Nucleus accumbens (tissue), 56 donors: ENCODE measurements around the gene TCIRG1.

Experiments used
- DNase-seq, 56 donors: peaks; one replicate each; lab custom pipeline; 2025; lab: John Stamatoyannopoulos, UW

Gene TCIRG1

DNA sequence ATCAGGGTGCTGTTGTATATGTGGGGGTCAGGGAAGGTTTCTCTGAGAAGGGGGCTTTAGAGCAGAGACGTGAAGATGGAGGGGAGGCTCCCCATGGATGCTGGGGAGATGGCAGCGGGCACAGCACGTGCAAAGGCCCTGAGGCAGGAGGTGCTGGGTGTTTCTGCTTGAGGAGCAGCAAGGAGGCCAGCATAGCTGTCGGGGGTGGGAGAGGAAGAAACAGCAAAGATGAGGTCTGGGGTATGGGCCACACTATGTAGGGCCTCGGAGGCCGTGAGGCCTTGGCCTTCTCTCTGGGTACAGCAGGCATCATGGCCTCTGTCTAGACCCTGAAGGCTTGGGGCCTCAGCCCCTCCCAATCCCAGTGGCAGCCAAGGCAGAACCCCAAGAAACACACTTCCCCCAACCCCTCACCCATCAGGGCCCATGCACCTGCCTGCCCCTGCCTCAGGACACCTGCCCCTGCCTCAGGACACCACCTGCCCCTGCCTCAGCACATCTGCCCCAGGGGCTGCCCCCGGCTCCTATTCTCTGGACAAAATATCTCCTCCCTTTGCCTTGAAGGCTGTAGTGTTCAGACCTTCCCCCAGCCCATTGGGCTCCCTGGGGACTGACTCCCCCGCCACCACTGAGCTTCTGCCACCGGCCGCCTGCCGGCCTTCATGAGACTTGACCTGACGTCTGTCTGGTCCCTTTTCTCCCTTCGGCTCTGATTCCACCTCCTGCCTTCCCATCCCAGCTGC, 22.5 kb upstream of the TCIRG1 start:
- DNase-seq = no peak

- DNase-seq = peak in 14 of 56 donors; percentile 9 to 50 (median 24)
Measured at GRCh38 chr11:68016904-68017817, 21.7 kb upstream of the TCIRG1 start.

DNA sequence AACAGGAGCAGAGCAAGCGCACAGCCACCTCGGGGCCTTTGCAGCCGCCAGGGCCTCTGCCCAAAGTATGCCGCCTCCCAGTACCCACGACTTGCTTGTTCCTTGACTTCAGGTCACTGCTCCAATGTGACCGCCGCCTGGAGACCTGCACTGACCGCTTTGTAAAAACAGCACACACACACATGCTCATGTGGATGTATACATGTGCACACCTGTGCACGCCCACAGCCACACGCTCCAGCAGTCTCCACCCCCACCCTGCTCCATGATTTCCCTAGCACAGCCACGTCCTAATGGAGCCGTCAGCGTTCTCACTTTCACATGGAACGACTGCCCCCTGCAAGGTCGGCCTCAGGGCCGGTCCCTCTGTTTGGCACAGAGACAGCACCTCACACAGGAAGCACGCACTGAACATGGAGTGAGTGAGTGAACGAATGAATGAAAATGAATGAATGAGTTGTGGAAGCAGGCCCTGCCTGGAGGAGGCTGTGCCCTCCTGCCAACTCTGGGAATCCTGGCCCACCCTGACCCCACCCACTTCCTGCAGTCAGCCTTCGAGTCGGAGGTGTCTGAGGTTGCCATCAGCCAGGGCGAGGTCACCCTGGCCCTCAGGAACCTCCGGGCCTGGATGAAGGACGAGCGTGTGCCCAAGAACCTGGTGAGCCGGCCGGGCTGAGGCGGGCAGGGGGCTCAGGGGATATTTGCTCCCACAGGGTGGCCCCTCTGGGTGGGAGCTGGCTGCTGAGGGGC, 20.7 kb upstream of the TCIRG1 start:
- no peak for DNase-seq

GRCh38 chr11:68018730-68019190, 20.1 kb upstream of the TCIRG1 start:
- no peak for DNase-seq

DNA sequence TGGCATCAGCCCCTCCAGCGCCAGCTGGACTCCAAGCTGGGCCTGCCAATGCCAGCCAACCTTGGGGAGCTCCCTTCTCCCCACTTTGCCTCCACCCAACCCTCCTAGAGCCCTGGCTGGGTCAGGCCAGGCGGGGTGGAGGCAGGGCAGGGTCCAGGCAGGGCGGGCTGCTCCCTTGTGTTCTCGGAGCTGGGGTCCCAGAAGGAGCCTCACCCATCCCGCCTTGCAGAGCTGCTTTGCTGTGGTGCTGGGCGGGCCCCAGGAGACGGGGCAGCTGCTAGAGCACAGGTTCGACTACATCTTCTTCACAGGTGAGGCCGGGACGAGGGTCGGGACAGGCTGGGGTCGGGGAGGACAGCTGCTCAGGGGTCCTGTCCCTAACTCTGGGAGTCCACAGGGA, 19.3 kb upstream of the TCIRG1 start:
- no peak for DNase-seq

GRCh38 chr11:68020575-68020974, 18.2 kb upstream of the TCIRG1 start:
- peak in 2 of 56 donors; percentile 14 to 23 for DNase-seq

DNA sequence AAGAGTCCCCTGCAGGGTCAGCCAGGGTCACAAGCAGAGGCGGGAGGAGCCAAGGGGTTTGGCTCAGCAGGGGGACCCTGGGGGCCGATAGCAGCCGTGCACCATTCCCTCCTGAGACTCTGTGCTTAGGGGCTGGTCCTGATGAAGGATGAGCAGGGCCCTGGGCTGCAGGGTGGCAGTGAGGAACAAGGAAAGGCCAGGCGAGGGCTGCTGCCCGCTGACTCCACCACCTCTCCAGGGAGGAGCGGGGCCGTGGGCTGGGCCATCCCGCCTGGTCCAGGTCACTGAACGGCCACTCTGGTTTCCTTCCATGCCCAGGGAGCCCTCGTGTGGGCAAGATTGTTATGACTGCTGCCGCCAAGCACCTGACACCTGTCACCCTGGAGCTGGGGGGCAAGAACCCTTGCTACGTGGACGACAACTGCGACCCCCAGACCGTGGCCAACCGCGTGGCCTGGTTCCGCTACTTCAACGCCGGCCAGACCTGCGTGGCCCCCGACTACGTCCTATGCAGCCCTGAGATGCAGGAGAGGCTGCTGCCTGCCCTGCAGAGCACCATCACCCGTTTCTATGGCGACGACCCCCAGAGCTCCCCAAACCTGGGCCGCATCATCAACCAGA, 17.5 kb upstream of the TCIRG1 start:
- DNase-seq = peak in 3 of 56 donors; percentile 12 to 36 (median 15)

GRCh38 chr11:68022531-68022930, 16.3 kb upstream of the TCIRG1 start:
- no peak for DNase-seq

- no peak for DNase-seq
Measured at GRCh38 chr11:68024508-68024907, 14.3 kb upstream of the TCIRG1 start.

- DNase-seq = no peak
Measured at GRCh38 chr11:68025047-68025446, 13.8 kb upstream of the TCIRG1 start.

- no peak for DNase-seq
Measured at GRCh38 chr11:68026391-68027105, 12.3 kb upstream of the TCIRG1 start.

DNA sequence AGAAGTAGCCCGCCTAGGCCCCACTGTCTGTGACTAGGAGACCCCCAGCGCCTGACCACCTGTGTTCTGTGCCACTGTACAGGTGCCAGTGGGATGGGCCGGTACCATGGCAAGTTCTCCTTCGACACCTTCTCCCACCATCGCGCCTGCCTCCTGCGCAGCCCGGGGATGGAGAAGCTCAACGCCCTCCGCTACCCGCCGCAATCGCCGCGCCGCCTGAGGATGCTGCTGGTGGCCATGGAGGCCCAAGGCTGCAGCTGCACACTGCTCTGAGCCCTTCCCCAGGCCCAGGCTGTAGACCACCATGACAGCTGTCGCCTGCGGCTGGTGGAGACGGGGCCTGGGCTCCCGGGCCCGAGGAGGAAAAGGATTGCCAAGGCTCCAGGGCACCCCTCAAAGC, 11.2 kb upstream of the TCIRG1 start:
- no peak for DNase-seq

DNA sequence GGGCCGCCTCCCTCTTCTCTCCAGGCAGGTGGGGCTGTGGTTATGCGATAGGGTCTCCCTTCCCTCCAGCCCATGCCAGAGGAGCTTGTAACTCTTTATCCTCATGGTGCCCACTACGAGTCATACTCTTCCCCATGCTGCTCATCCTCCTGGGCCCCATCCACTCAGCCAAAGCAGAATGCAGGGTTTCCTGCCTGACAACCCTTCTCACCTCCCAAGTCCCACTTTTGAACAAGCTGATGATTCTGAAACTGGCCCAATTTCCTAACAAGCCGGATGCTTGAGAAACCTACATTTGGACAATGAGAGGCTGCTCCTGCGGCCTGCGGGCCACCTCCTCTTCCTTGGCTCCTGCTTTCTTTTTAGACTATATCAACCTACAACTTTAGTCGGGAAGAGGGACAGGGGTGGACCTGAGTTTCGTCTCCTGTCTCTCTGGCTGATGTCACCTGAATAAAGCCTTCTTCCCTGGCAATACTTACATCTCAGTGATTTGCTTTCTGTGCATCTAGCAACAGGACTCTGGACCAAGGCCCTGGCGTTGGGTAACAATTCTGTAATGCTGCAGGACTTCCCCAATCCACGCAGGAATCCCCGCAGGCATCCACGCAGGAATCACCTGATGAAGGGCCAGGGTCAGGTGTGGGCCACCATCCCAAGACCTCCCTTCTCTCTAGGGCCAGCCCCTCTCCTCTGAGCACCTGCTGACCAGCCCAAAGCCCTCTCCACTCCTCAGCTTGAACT, 9.9 kb upstream of the TCIRG1 start:
- DNase-seq = no peak

DNA sequence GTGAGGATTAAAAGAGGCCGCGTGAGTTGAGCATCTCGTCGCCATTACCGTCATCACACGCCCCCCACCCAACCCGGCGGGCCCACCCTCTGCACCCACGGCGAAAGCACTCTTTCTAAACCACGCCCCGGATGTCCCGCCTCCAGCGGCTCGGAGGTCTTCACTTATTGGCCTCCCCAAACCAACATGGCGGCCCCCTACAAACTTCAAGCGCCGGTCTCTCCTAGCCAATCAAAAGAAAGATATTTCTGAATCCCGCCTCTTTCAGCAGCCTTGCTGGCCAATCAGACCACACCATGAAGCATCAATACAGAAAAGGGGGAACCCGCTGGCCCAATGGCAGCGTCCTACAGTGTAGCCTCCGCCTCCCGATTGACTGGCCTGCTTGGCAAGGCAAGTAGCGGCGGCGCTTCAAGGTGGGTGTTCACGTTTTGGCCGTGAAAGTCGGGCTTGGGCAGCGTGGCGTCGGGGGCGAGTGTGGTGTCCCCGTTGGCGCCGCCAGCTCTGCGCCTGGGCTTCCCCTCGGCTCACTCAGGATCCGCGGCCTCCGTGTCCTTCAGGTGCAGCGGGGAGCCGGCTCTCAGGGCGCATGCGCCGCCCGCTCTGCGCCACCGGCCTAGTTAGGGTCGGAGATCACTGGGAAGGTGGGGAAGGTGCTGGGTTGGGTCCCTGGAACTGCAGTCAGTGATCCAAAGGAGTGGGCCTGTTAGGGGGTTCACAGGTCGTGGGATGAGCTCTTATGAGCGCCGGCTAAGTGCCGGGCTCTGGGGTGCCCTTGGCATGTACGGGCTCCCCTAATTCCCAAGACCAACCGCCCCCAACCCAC, 8.3 kb upstream of the TCIRG1 start, which contains the start of gene NDUFS8:
Gene NDUFS8 (plus strand): TSS at position 364 of the 826 bp plus-strand sequence. CDS start 1,471 bp downstream, outside the sequence.
- DNase-seq = peak; percentile 84 to 99 (median 96)

- peak in 1 of 56 donors; percentile 36 for DNase-seq
Measured at GRCh38 chr11:68031144-68031464, 7.7 kb upstream of the TCIRG1 start.

DNA sequence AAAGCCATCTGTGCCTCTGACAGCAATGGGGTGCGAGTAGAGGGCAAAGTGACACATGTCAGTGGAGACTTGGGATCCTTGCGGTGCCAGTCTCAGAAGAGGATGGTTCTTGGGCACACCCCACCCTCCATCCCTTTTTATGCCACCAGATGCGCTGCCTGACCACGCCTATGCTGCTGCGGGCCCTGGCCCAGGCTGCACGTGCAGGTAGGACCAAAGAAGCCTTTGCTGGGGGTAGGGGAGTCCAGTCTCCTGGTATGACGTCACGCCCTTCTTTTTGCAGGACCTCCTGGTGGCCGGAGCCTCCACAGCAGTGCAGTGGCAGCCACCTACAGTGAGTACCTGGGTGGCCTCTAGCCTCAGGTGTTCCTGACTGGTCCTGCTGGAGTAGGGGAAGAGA, 6.8 kb upstream of the TCIRG1 start:
- no peak for DNase-seq

GRCh38 chr11:68032997-68033707, 5.7 kb upstream of the TCIRG1 start:
- DNase-seq = no peak
